DOHH2 (cell line): ENCODE data around the gene ZIM2.

Experiments used
- EZH2phosphoT487 ChIP-seq: fragments of 200-600 bp; sonication (generic); IDR thresholded peaks from 2 replicates; pipeline ENCODE4 v1.6.1; 2017; ENCODE audit warnings: borderline replicate concordance, mild to moderate bottlenecking, antibody characterized with exemption, low read length, moderate library complexity, mixed read lengths
- TF ChIP-seq, protein P1 (sequence below): fragments of 200-600 bp; sonication (generic); IDR thresholded peaks from one replicate; pipeline ENCODE4 v1.5.1; 2014; ENCODE audit warnings: antibody characterized with exemption, mild to moderate bottlenecking, low read depth, low read length; ENCODE audit not compliant: poor library complexity, severe bottlenecking

DNA sequence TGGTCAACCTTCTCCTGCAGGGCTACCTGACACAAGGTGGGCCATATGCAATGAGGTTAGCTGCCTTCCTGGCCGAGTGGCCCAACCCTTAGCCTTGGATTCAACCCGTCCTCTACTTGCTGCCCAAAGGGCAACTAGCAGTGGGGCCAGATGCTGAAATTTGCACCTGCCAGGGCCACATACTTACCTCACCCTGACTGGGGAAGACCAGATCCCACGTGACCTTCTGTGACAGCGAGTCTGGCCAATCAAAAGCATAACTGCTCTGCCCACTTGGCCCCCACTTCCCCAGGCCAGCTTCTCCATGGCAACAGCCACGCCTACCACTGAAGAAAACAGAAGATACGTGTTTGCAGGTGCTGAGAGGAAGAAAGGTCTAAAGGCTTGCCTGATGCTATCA lies 10.9 kb downstream of the ZIM2 start:
- TF ChIP-seq, protein P1, sequence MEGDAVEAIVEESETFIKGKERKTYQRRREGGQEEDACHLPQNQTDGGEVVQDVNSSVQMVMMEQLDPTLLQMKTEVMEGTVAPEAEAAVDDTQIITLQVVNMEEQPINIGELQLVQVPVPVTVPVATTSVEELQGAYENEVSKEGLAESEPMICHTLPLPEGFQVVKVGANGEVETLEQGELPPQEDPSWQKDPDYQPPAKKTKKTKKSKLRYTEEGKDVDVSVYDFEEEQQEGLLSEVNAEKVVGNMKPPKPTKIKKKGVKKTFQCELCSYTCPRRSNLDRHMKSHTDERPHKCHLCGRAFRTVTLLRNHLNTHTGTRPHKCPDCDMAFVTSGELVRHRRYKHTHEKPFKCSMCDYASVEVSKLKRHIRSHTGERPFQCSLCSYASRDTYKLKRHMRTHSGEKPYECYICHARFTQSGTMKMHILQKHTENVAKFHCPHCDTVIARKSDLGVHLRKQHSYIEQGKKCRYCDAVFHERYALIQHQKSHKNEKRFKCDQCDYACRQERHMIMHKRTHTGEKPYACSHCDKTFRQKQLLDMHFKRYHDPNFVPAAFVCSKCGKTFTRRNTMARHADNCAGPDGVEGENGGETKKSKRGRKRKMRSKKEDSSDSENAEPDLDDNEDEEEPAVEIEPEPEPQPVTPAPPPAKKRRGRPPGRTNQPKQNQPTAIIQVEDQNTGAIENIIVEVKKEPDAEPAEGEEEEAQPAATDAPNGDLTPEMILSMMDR, result no peak
- TF ChIP-seq EZH2phosphoT487, result no peak
